ENCODE data around the gene THSD4.

The THSD4 gene

GRCh38 chr15:71250936-71251583 is 135.8 kb downstream of the THSD4 start:
- no peak for TF ChIP-seq SPI1 (IDR thresholded peaks at IDR 0.05; ENCODE audit: borderline replicate concordance, low read depth)
- TF ChIP-seq, protein P1, sequence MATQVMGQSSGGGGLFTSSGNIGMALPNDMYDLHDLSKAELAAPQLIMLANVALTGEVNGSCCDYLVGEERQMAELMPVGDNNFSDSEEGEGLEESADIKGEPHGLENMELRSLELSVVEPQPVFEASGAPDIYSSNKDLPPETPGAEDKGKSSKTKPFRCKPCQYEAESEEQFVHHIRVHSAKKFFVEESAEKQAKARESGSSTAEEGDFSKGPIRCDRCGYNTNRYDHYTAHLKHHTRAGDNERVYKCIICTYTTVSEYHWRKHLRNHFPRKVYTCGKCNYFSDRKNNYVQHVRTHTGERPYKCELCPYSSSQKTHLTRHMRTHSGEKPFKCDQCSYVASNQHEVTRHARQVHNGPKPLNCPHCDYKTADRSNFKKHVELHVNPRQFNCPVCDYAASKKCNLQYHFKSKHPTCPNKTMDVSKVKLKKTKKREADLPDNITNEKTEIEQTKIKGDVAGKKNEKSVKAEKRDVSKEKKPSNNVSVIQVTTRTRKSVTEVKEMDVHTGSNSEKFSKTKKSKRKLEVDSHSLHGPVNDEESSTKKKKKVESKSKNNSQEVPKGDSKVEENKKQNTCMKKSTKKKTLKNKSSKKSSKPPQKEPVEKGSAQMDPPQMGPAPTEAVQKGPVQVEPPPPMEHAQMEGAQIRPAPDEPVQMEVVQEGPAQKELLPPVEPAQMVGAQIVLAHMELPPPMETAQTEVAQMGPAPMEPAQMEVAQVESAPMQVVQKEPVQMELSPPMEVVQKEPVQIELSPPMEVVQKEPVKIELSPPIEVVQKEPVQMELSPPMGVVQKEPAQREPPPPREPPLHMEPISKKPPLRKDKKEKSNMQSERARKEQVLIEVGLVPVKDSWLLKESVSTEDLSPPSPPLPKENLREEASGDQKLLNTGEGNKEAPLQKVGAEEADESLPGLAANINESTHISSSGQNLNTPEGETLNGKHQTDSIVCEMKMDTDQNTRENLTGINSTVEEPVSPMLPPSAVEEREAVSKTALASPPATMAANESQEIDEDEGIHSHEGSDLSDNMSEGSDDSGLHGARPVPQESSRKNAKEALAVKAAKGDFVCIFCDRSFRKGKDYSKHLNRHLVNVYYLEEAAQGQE (IDR thresholded peaks at IDR 0.05; ENCODE audit: insufficient replicate concordance, low read depth), result no peak
- TF ChIP-seq CTCF (IDR thresholded peaks at IDR 0.05; ENCODE audit: insufficient read depth, low read length), result no peak
- no peak for TF ChIP-seq POLR2AphosphoS5 (IDR thresholded peaks at IDR 0.05; ENCODE audit: low read depth)
- no peak for TF ChIP-seq GABPA (IDR thresholded peaks at IDR 0.05; ENCODE audit: low read depth)
- H3K27me3 ChIP-seq (ENCODE audit: insufficient read depth, poor library complexity, severe bottlenecking), result no peaks in the 10 kb centered on the region
- no peak for DNase-seq (ENCODE audit: low read depth in 1 of 2, low spot score in 1 of 2)
- H3K4me3 ChIP-seq (replicated peaks; ENCODE audit: insufficient read depth, low read length), result no peak overlapping the region
- no peak overlapping the region for H3K27ac ChIP-seq (replicated peaks)

DNA sequence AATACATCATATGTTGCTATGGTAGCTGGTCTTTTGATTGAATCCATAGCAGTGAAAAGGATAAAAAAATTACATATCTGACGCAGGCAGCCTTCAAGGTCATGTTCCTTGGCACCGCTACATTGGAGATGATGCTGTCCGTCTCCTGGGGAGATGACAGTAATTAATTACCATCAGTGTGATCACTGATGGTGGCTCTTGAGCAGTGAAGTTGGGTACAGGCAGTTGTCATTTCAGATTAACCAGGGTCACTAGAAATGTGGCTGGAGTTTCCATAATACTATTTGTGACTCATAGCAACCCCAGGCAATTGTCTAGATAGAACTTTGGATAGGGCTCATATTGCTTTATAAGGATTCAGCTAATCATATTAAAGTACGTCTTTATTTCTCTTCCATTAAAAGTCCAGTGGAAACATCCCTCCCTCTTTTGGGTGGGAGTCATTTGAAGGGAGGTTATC is 136.3 kb downstream of the THSD4 start:
- TF ChIP-seq SPI1 (IDR thresholded peaks at IDR 0.05; ENCODE audit: borderline replicate concordance, low read depth) (no peak), GABPA (IDR thresholded peaks at IDR 0.05; ENCODE audit: low read depth) (no peak), CTCF (IDR thresholded peaks at IDR 0.05; ENCODE audit: insufficient read depth, low read length) (no peak), POLR2AphosphoS5 (IDR thresholded peaks at IDR 0.05; ENCODE audit: low read depth) (no peak)
- TF ChIP-seq, protein P1 (IDR thresholded peaks at IDR 0.05; ENCODE audit: insufficient replicate concordance, low read depth), result no peak
- H3K27ac ChIP-seq (replicated peaks), result no peak overlapping the region
- H3K4me3 ChIP-seq (replicated peaks; ENCODE audit: insufficient read depth, low read length), result no peak overlapping the region
- no peaks in the 10 kb centered on the region for H3K27me3 ChIP-seq (ENCODE audit: insufficient read depth, poor library complexity, severe bottlenecking)
- no peak for DNase-seq (ENCODE audit: low read depth in 1 of 2, low spot score in 1 of 2)

GRCh38 chr15:71252044-71252739 is 136.9 kb downstream of the THSD4 start:
- H3K4me3 ChIP-seq (replicated peaks; ENCODE audit: insufficient read depth, low read length), result no peak overlapping the region
- H3K27ac ChIP-seq (replicated peaks), result no peak overlapping the region
- DNase-seq (ENCODE audit: low read depth in 1 of 2, low spot score in 1 of 2), result no peak
- no peaks in the 10 kb centered on the region for H3K27me3 ChIP-seq (ENCODE audit: insufficient read depth, poor library complexity, severe bottlenecking)
- no peak for TF ChIP-seq SPI1 (IDR thresholded peaks at IDR 0.05; ENCODE audit: borderline replicate concordance, low read depth)
- no peak for TF ChIP-seq CTCF (IDR thresholded peaks at IDR 0.05; ENCODE audit: insufficient read depth, low read length)
- TF ChIP-seq GABPA (IDR thresholded peaks at IDR 0.05; ENCODE audit: low read depth), result no peak
- TF ChIP-seq, protein P1 (IDR thresholded peaks at IDR 0.05; ENCODE audit: insufficient replicate concordance, low read depth), result no peak
- no peak for TF ChIP-seq POLR2AphosphoS5 (IDR thresholded peaks at IDR 0.05; ENCODE audit: low read depth)

All from HL-60 (cell line).